HG03469 (cell line): ENCODE measurements around the gene MST1.
A peak's percentile ranks its signal among the peaks of the same experiment; 100 is the strongest.

Source experiments
- ATAC-seq: cut with Tn5 transposase; IDR thresholded peaks from one replicate; pipeline ENCODE4 v1.9.1; 2021; ENCODE audit warnings: mild to moderate bottlenecking, moderate library complexity, moderate number of reproducible peaks; ENCODE audit not compliant: unreplicated experiment

Gene MST1

DNA sequence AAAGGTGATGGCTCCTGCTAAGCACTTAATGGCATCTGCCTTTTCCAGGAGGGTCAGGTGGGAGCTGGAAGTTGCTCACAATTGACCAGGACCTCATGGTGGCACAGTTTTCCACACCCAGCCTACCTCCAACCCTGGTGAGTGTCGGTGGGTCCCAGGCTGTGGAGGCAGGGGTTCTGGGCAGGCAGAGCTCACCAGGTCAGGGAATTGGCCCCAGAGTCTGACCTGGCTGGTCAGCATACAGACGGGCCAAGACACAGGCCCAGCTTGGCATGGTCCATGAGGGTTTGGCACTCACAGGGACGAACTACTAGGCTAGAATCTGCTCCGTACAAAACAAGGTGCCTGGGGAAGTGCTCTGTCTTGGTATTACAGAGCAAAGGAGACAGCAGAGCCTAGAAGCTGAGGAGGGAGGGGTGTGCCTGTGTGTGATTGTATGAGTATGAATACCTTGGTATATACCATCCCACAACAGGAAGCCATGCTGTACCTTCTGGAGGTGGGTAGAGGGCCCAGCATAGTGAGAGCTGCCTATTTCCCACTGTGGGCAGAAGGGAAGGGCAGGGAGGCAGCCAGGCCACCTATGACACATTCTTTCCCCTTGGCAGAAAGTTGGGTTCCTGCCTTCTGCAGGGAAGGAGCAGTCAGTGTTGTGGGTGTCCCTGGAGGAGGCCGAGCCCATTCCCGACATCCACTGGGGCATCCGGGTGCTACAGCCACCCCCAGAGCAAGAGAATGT is 8.6 kb downstream of the MST1 start:
- ATAC-seq, result no peak

DNA sequence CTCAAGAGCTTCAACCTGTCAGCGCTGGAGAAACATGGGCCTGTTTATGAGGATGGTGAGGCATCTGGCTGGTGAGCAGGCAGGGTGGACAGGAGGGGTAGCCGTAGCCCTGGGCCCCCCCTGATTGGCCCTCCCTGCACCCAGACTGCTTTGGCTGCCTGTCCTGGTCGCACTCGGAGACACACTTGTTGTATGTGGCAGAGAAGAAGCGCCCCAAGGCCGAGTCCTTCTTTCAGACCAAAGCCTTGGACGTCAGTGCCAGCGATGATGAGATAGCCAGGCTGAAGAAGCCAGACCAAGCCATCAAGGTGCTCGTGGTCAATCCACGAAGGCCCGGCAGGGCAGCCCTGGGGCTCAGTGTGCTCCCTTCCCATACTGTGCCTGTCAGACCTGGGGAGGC is 13.4 kb downstream of the MST1 start:
- no peak for ATAC-seq

DNA sequence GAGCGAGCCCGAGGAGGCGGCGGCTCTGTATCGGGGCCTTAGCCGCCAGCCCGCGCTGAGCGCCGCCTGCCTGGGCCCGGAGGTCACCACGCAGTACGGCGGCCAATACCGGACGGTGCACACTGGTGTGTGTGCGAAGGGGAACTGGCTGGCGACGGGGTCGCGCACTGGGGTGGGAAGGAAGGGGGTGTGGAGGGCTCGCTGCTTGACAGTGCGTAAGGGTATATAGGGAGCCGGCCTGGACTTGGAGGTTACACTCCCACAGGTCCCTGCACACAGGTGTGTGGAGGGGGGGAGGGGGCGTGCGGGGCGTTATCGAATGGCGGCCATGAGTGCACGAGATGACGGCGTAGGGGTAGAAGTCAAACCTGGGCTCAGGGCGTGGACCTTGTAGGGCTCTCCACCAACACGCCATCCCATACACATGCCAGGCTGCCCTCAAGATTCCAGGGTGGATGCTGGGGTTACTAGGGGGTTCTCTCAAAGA is 14.7 kb downstream of the MST1 start:
- peak; percentile 23 for ATAC-seq

DNA sequence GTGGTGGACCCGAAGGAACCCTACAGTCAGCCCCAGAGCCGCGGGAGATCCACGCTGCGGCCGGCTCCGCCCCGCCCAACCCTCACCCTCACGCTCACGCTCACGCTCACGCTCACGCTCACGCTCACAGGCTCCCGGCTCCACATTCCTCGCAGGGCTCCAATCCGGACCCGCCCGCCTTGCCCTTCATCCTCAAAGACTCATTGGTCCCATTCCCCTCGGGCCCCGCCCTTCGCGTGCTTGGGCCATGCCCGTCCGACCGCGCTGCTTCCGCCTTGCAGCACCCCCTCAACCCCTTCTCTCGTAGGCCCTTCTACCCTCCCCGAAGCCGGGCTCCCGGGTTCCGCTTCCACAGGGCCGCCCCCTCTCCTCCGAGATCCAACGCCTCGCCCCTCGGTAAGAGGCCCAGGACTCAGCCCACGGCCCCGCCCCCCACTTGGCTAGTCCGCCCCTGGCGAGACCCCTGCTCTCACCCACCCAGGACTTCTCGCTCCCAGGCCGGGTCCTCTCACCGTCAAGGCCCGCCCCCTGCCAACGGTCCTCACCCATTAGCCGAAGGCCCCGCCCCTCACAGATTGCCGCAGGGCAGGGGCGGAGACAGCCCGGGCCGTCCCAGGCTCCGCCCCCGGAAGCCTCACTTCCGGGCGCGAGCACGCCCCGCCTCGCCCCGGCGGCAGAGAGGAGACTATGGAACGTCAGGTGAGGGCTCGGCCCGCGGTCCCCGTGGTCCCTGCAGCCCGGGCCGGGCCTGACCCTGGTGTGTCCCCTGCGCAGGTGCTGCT is 15.4 kb downstream of the MST1 start, which contains the start of gene APEH:
APEH (plus strand) TSS at position 637 of the 782 bp plus-strand sequence; CDS start at position 688, 51 bp downstream.
- peak; percentile 57 for ATAC-seq

DNA sequence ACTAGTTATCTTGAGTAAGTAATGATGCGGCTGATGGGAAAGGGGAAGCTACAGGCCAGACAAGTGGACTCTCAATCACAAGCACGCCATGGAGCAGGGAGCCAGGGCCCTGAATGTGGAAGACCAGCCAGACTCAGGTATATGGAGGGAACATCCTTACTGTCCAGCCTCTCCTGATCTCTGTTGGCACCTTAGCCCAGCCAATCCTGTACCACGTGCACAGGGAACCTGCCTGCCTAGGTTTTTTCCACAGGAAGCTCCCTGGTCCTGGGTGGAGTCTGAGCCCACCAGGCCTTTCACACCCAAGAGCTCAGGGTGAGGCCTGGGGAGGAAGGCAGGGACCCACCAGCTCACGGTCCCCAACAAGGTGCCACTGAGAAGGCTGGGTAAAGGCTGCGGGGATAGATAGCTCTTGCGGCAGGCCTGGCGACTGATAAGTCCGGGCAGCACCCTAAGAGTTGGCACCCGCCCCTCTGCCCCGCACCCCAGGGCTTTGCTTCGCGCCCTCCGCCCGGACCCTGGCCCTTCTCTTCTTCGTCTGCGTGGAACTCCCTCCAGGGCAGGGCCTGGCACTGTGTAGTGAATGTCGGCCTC is 16.1 kb downstream of the MST1 start:
- ATAC-seq, result no peak

DNA sequence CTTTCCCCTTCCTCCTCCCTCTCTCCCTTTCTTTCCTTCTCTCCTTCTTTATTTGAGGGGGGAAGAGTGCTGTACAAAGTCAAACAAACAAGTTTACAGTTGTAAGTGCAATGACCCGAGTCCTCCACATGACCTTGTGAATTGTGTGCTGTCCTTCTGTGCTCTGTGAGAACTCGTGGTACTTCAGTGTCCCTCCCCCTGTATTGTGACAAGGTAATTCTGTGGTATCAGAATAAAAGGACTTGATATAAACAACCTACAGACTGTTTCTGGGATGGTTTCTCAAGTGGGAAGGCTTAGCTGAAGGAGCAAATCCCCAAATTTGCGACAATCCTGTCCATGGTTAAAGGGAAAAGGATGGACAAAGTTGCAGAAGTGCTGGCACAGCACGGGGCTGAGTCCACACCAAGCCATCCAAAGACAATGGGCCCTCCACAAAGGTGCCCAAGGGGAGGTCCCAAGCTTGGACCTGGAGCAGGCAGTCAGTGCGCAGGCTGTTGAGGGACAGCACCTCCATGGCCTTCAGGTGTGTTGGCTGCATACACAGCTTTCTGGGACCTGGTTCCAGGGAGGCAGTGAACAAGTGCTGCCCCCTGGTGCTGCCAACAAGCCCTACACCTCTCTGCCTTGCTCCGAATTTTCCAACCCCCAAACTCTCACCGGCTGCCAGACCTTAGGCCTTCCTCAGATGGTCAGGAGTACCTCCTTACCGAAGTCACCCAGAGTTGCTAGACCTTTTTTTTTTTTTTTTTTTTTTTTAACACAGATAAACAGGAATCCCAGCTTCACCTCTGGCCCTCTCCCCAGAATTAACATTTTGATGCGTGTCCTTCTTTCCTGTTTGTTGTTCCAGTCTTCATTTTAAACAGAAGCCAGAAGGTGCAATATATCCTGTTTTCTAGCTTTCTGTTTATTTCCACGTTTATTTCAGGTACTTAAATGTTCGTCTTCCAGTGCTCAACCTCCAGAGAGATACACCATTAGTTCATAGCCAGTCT is 17.7 kb downstream of the MST1 start:
- ATAC-seq, result no peak

DNA sequence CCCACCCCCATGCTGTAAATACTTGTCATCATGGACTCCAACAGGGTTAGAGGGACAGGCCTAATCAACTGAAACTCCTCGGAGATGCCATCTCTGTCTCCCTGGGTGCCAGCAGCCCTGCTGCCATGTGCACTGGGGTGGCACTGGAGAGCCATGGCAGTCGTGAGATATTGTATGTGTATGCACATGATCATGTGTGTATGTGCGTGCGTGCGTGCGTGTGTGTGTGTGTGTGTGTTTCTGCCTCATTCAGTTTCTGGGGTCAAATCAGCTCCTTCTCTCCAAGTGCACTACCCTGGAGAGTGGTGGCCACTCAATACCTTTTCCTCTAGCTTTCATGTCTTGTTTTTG is 18.4 kb downstream of the MST1 start:
- no peak for ATAC-seq

DNA sequence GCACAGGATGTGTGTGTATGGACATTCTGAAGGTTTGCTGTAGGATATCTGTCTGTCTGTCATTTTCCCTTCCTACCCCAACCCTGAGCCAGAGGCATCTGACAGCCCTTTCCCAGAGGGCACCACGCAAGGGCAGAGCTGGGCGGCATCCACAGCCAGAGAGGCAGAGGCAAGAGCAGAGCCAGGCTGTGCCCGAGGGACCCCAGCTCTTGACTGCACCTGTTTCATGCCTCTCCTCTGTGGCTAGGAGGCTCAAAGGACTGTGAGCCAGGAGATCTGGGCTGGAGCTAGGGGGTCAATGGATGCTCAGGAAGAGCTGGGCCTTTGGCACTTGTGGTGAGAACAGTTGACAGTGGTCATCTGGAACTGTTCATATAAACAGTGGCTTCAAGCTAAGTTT is 19.9 kb downstream of the MST1 start:
- ATAC-seq, result no peak

DNA sequence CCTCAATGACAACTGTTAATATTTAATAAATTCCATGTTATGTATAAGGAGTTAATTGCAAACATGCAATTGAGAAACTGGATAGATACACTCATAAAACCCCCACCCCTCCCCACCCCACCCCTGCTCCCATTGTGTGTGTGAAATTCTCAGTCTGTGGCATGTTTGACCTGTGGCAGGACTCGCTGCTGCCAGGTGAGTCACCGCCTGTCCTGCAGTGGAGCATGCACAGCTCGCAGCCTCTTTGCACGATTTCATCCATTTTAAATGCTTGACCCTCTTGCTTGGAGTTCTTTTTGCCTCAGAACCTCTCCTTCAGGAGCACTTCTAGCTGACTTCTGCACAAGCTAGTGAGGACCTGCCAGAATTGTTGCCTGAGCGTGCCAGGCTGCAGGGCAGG is 20.4 kb downstream of the MST1 start:
- no peak for ATAC-seq

DNA sequence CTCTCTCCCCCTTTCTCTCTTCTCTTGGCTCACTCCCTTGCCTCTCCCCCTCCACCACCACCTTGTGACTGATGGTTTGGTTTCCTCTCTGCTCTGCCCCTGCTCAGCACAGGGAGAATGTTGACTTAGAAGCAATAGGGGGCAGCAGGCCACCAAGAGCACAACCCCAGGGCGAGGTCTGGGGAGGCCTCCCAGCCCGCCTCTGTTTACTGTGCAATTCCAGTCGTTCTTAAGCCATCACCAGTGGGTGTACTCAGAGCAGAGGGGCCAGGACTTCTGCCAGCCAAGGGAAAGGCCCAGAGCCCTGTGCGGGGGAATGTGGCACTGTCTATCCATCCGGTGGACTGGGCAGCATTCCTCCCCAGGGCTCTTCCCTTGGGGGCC is 20.9 kb downstream of the MST1 start:
- no peak for ATAC-seq

DNA sequence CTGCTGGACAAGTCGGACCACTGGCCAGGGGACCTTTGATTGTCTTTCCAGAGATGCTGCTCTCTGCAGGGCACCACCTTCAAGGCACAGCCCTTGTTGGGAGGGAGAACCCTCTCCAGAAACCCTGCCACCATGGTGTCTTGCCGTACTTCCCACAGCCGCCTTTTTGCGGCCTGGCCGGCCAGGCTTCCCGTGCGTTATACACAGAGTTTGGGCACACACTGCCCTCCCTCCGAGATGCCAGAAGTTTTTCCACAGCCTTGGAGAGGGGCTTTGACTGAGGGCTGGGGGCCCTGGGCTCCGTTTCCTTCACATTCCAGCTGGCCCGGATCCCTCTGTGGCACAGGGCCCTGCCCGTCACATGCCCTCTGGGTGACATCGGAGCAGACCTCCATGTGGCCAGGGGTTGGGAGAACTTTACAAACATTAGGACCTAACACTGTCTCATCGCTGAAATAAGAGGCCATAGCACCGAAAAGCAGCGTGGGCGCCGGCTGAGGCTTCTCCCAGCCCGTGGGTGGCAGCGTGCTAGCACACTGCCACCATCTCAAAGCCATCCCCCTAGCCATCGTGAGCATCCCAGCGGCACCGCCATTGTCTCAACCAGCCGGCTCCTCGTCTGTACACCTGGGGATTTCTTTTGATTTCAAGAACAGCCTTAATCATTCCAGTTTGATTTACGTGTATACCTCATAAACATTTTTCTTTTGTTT is 21.4 kb downstream of the MST1 start:
- no peak for ATAC-seq

DNA sequence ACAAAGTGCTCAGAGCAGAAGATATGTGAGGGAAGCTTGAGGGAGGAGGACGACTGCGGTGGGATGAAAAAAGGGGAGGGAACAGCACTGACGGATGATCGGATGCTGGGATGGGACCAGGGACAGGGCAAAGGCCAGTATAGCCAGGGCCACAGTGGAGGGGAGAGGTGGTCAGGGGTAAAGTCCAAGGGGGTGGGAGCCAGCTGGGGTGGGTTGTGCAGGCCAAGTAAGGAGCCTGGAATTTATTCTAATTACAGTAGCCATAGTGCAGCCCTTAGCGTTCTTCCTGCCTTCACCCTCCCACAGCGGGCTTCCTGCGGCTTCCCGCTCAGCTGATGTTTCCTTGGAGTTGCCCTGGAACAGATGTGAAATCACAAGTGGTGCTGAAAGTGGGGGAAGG is 22.7 kb downstream of the MST1 start:
- ATAC-seq, result no peak

DNA sequence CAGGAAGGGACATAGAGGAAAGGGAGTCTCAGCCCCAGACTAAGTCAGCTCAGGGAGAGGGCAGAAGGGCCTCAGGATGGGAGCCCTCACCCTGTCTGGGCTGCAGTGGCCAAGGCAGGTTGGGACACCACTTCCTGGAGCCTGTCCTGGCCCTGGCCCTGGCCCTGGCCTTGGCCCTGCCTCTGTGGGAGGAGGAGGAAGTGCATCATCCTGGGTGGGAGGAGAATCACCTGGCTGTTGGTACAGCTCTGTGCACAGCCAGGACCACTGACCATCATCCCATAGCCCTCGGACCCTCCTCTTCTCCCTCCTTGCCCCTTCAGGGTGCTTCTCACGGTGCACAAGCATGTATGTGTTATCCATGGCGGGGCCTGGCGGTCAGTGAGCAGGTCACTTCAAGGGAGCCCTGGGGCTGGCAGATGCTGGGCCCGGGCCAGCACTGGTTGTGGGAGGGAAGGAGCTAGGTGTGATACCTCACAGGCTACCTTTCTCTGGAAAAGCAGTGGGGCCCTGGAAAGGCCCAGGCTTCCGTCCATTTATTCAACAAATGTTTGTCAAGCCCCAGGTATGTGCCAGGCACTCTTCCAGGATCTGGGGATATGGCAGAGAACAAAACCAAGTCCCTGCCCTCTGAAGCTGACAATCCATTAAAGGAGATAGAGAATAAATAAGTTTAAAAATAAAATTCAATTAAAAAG is 23.3 kb downstream of the MST1 start:
- ATAC-seq, result no peak

DNA sequence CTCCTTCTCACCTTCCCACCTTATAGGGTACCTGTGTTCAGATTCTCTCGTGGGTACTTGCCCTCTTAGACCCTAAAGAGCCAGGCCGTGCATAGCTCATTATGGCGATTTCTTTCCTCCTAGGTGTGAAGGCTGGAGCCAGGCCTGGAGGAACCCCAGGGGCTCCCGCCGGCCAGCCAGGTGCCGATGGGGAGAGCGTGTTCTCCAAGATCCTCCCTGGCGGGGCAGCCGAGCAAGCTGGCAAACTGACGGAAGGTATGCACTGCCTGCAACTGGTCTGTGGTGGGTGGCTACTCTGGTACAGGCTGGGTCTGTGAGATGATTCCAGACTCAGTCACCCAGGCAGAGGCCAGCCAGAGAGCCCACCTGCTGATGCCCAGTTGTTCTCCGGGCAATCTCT is 25.0 kb downstream of the MST1 start:
- ATAC-seq, result no peak

DNA sequence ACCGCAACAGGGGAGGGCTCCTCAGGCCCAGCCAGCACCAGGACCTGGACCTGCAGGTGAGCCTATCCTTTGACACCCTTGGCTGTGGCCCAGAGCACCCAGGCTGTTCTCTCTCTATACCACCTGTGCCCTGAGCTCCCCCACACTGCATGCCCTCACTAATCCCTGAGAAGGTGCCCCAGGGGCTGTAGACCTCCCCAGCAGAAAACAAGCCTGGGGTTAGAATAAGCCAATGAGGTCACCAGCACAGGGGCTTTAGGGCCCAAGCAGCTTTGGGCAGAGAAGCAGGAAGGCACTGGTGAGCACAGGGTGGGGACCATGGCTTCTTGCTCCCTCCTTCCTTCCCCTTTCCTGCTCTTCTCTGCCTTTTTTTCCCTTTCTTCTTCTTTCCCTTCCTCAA is 25.4 kb downstream of the MST1 start:
- no peak for ATAC-seq

DNA sequence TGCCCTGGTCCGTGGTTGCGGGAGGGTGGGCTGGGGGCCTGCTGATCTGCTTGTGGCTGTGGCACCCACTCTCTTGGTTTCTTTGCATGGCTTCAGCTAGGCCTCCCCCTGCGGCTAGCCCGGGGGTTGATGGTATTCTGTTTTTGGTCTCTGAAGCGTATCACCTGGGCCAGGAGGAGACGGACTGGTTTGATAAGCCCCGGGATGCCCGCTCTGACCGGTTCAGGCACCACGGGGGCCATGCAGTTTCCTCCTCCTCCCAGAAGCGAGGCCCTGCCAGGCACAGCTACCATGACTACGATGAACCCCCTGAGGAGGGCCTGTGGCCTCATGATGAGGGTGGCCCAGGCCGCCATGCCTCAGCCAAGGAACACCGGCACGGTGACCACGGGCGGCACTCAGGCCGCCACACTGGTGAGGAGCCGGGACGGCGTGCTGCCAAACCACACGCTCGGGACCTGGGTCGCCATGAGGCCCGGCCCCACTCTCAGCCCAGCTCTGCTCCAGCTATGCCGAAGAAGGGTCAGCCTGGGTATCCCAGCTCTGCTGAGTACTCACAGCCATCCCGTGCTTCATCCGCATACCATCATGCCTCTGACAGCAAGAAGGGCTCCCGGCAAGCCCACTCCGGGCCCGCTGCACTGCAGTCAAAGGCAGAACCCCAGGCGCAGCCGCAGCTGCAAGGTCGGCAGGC is 26.4 kb downstream of the MST1 start:
- no peak for ATAC-seq

DNA sequence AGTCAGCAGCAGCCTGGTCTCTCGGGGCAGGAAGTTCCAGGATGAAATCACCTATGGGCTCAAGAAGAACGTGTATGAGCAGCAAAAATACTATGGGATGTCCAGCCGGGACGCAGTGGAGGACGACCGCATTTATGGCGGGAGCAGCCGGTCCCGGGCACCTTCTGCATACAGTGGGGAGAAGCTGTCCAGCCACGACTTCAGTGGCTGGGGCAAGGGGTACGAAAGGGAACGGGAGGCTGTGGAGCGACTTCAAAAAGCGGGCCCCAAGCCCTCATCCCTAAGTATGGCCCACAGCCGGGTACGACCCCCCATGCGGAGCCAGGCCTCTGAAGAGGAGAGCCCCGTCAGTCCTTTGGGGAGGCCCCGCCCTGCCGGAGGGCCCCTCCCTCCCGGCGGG is 27.3 kb downstream of the MST1 start:
- ATAC-seq, result no peak

DNA sequence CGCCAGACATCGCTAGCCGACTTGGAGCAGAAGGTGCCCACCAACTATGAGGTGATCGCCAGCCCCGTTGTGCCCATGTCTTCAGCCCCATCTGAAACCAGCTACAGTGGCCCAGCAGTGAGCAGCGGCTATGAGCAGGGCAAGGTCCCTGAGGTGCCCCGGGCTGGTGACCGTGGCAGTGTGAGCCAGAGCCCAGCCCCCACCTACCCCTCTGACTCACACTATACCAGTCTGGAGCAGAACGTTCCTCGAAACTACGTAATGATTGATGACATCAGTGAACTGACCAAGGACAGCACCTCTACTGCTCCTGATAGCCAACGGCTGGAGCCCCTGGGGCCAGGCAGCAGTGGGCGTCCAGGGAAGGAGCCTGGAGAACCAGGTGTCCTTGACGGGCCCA is 28.0 kb downstream of the MST1 start:
- ATAC-seq, result no peak

DNA sequence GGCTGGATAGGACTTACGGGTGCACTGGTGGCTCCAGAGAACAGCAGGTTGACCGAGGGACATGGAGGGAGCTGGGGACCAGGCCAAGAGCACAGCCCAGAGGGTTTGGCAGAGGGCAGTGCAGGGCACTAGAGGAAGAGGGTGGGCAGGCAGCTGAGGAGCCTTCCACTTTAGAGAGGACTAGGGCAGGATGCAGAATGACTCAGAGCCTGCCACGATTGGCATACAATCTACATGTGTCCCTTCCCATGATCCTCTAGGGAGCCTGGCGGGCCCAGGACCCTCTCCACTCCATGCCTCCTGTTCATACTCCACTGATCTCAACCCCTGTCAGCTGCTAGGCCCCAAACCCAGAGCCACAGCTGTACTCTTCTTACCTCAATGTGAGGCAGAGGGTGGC is 29.5 kb downstream of the MST1 start:
- ATAC-seq, result no peak
